ENCODE measurements around the gene OGDH.

Gene OGDH

DNA sequence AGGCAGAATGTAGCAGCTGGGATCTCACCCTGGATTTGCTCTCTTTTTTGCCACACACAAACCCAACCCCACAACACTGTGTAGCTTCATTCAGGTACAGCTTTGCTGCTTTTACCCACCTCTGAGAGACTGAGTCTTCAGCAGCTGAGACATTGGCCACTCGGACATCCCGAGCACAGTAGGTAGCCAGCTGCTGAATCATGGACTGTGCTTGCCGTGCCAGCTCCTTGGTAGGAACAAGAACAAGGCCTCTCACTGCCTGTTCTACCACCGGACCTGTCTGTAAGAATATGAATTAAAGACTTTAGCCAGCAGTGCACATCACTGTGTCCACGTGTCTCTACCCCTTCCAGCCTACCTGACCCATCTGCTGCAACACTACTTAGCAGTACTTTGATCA lies 33.7 kb upstream of the OGDH start:
- TF ChIP-seq GATA2 (IDR thresholded peaks at IDR 0.05; ENCODE audit: low read depth, low read length) (no peak), GATA3 (IDR thresholded peaks at IDR 0.05; ENCODE audit: low read depth, low read length) (no peak)

DNA sequence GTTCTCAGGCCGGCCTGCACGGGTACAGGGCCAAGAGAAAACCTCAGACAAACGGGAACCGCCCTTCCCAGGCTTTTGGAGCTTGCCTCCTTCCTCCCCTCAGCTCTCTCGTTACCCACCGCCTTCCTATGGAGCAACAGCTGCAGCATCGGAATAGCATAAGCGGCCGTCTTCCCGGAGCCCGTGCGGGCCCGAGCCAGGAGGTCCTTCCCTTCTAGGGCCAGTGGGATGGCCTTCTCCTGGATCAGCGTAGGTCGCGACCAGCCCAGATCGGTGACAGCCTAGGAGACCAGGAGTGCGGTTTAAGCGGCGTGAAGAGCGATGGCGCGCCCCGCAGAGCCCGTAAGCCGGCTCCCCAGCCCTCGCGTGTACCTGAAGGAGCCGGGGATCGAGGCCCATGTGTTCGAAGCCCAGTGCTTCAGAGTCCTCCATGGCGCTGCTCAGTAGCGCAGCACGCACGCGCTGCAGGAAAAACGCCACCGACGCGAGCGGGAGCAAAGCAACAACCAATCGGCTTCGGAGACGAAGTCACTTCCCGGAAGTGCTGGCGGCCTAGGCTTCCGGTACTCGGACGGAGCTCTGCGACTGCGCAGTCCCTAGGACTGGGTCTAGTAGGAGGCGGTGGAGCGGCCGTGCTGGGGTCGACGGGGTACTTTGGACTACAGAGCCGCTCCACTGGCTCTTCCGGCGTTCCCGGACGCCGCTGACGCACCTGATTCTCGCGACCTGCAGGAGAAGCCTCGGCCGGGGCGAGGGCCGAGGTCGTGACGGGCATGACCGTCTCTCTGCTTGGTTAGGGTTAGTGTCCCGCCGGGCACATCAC lies 32.8 kb upstream of the OGDH start, which contains the start of gene DDX56:
TSS of gene DDX56 (minus strand) at position 445 of the 823 bp plus-strand sequence. CDS start at position 432, 13 bp downstream.
- TF ChIP-seq GATA2 (IDR thresholded peaks at IDR 0.05; ENCODE audit: low read depth, low read length) (no peak), GATA3 (IDR thresholded peaks at IDR 0.05; ENCODE audit: low read depth, low read length) (no peak)

DNA sequence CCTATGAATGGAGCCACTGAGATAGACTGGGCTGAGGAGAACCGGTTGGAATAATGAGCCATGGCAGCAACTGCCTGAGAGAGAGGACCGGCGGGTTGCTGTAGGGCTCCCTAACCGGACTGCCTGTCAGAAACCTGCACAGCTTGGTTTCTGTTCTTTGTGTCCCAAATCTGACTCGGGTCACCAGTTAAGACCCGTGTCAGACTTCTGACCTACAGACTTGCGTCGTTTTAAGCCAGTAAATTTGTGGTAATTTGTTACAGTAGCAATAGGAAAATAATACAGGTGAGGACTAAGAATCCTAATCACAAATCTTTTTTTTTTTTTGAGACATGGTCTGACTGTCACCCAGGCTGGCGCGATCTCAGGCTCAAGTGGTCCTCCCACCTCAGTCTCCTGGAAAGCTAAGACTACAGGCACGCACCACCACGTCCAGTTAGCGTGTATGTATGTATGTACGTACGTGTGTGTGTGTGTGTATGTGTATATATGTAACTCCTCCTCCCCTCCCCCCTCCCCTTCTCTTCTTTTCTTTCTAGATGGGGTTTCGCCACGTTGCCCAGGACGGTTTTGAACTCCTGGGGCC lies 32.0 kb upstream of the OGDH start:
- no peak for TF ChIP-seq GATA2 (IDR thresholded peaks at IDR 0.05; ENCODE audit: low read depth, low read length)
- no peak for TF ChIP-seq GATA3 (IDR thresholded peaks at IDR 0.05; ENCODE audit: low read depth, low read length)

DNA sequence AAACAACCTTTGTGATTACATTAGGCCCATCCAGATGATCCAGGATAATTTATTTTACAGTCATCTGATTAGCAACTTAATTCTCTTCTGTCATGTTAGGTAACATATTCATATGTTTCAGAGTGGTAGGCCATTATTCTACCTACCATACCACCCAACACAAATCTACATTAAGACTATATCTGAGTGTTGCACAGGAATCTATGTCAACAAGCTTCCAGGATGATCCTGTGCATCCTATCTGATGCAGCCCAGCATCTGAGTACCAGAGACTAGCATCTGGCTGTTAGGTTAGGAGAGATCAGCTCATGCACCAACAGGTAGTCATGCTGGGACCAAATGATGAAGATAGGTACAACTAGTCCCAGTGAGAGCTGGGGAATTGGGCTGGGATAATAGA lies 31.4 kb upstream of the OGDH start:
- TF ChIP-seq GATA2 (IDR thresholded peaks at IDR 0.05; ENCODE audit: low read depth, low read length) (no peak), GATA3 (IDR thresholded peaks at IDR 0.05; ENCODE audit: low read depth, low read length) (no peak)

DNA sequence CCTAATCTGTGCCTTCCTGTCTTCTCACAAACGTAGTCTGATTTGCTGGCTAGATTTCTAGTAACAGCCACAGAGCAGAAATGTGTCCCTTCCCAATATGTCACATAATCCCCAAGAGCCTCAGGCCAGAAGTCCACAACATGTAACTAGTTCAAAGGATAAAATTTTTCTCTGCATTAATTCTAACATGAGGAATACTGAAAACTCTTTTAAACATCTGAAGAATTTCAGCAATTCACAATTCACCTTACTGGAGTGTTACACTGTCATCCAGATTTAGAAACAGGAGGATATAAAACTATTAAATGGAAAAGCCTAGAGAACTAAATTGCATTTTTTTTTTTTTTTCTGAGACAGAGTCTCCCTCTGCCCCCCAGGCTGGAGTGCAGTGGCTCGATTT lies 30.2 kb upstream of the OGDH start:
- TF ChIP-seq GATA2 (IDR thresholded peaks at IDR 0.05; ENCODE audit: low read depth, low read length) (no peak), GATA3 (IDR thresholded peaks at IDR 0.05; ENCODE audit: low read depth, low read length) (no peak)

DNA sequence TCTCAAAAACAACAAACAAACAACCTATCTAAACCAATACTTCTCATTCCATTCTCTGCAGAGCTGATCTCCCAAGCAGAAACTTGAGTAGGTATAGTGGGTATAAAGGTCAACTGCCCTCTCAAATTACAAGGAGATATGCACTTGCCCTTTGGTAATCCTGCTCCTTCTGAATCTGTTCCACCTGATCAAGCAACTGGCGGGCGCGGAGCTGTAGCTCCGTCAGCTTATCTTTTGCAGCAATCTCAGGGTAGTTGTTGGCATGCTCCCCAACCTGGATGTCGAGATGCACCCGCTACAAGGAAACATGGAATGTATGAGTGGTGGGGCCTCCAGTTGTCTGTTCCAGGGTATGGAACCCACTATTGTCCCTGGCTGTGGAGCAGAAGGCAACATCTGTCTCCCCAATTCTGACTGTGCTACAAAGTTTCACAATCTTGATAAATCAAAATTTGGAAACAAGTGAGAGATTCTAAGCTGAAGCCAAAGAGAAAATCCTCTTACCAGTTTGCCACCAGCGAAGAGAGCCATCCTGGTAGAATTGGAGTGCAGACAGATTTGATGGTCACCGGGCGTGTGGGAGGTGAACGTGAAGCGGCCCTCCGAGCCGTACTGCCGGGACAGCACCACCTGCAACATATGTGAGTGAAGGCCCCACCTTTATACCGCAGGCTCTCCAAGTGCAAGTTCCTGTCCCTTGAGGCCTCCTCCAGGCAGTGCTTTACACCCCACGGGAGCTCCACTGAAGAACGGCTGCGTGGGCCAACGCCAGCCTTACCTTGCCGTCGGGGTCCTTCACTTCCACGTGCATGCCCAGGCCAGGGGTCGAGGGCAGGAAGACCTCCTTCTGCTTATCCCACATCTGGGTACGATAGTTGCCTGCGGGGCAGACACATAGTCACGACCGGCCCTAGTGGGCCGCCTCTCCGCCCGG lies 25.2 kb upstream of the OGDH start:
- TF ChIP-seq GATA3 (IDR thresholded peaks at IDR 0.05; ENCODE audit: low read depth, low read length): no peak
- TF ChIP-seq GATA2 (IDR thresholded peaks at IDR 0.05; ENCODE audit: low read depth, low read length): peak; percentile 67

DNA sequence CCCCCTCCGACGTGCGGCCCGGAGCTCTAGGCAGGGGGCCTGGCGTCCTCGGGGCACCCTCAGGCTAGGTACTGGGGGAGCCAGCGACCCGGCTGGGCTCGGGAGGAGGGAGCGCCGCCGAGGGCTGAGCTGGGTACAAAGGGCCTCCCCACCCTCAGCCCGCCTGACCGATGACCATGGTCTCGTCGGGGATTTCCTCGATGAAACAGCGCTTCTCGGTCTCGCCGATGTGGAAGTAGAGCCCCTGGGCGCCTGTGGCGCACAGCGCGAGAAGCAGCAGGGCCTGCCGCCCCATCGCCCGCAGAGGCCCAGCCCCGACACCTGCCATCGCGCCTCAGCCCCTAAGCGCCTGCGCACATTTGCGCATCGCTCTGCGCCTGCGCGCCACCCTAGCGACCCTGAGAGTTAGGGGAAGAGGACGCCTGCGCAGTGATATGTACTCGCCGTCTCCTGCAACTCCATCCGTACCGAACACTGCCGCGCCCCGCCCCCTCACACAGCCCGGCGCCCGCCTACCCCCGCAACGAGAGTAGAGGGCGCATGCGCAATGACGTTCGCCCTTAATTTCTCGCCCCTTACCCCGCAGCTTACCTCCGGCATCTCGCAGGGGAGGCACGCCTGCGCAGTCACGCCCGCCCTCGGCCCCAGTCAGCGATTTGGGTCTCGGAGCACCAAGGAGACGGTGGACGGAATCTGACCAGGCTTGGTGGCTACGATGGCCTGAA lies 24.4 kb upstream of the OGDH start, which contains the start of gene TMED4:
TSS of gene TMED4 (minus strand) at position 353 of the 725 bp plus-strand sequence. CDS start at position 328, 25 bp downstream.
- TF ChIP-seq GATA3 (IDR thresholded peaks at IDR 0.05; ENCODE audit: low read depth, low read length) (no peak), GATA2 (IDR thresholded peaks at IDR 0.05; ENCODE audit: low read depth, low read length) (peak; percentile 16; the same call in 1 of the 2 replicates)

DNA sequence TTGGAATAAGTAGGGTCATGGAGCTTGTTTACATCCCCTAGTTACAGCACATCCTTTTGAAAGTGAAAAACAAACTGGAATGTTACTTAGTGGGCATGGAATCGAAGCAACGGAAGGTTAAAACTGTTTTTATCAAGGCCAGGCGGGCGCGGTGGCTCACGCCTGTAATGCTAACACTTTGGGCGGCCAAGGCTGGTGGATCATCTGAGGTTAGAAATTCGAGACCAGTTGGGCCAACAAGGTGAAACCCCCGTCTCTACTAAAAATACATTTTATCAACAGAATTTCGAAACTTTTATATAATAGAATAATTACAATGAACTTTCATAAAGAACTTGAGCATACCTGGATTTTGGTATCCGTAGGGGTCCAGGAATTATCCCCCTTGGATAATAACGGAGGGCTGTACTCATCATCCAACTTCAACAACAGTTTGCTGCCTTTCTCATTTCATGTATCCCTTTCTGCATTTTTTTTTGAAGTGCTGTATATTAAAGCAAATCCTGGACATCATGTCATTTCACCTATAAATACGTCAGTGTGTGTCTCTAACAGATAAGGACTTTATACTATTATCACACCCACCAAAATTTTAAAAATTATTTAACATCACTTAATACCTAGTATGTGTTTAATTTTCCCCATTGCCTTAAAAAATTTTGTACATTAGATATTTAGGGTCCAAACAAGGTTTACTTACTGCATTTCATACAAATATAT lies 23.1 kb upstream of the OGDH start:
- TF ChIP-seq GATA3 (IDR thresholded peaks at IDR 0.05; ENCODE audit: low read depth, low read length): no peak
- TF ChIP-seq GATA2 (IDR thresholded peaks at IDR 0.05; ENCODE audit: low read depth, low read length): no peak

DNA sequence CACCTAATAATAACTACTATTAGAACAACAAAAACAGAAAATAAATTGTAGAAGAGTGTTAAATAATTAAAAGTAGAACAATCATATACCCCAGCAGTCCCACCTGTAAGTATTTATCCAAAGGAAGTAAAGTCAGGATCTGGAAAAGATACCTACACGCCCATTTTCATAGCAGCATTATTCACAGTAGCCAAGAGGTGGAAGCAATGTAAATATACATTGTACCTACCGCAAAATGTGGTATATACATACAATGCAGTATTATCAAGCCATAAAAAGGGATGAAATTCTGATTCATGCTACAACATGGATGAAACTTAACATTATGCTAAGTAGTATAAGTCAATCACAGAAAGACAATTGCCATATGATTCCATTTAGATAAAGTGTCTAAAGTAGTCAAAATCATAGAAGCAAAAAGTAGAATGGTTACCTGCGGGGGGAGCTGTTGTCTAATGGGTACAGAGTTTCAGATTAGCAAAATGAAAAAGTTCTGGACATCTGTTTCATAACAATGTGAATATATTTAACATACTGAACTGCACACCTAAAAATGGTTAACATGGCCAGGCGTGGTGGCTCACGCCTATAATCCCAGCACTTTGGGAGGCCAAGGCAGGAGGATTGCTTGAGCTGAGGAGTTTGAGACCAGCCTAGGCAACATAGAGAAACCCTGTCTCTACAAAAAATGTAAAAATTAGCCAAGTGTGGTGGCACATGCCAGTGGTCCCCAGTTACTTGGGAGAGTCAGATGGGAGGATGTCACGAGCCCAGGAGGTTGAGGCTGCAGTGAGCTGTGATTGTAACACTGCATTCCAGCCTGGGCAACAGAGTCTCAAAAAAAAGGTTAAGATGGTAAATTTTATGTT lies 18.4 kb upstream of the OGDH start:
- no peak for TF ChIP-seq GATA3 (IDR thresholded peaks at IDR 0.05; ENCODE audit: low read depth, low read length)
- no peak for TF ChIP-seq GATA2 (IDR thresholded peaks at IDR 0.05; ENCODE audit: low read depth, low read length)

DNA sequence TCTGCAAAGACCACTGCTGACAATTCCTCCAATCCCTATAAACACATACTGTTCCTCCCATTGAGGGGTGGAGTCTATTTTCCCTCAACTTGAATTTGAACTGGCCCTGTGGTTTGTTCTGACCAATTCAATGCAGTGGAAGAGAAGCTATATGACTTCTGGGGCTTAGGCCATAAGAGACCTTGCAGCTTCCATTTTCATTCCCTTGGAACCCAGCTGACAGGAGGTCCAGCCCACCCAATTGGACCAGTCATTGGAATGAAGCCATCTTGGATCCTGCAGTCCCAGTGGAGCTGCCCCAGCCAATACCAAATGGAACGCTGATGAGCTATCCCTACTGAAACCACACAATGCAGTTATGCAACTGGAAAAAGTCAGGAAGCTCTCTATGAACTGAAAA lies 15.5 kb upstream of the OGDH start:
- TF ChIP-seq GATA3 (IDR thresholded peaks at IDR 0.05; ENCODE audit: low read depth, low read length): no peak
- TF ChIP-seq GATA2 (IDR thresholded peaks at IDR 0.05; ENCODE audit: low read depth, low read length): no peak

DNA sequence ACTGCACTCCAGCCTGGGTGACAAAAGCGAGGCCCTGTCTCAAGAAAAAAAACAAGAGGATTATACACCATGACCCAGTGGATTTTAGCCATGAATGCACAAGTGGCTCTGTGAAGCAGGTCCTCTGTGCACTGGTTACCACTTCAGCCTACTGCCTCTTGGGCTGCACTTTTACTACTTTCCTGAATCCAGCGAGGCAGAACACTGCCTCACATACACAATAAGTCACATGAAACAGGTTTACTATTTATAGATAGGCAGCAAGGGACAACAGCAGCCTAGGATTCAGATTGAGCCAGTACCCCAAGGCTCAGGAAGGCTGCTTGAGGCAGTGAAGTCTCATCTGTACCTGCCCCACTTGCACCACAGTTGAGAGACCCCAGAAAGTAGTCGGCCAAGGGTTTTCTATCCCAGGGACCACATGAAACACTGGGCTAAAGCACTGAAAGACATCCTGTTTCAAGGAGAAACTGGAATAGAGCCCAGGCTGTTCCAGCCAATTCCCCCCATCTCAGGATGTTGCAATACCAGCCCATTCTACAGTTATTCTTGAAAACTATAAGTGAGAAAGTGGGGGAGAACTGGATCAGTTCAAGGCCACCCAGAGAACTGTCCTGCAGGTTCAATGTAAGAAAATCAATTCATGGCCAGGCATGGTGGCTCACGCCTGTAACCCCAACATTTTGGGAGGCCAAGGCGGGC lies 10.3 kb upstream of the OGDH start:
- TF ChIP-seq GATA2 (IDR thresholded peaks at IDR 0.05; ENCODE audit: low read depth, low read length) (no peak), GATA3 (IDR thresholded peaks at IDR 0.05; ENCODE audit: low read depth, low read length) (no peak)
